GM19043 (cell line): Measurements from ENCODE around the gene BAIAP2L2.
"Not testable (repeated sequence)": the region's sequence is repeated elsewhere in the genome, so short reads cannot be mapped to it uniquely, and the experiment has no call there.

Source experiments
- ATAC-seq: cut with Tn5 transposase; IDR thresholded peaks from one replicate; pipeline ENCODE4 v1.9.1; 2021; ENCODE audit warnings: low read depth; ENCODE audit not compliant: unreplicated experiment

BAIAP2L2 gene

GRCh38 chr22:38041760-38042487 lies 68.6 kb downstream of the BAIAP2L2 start:
- no peak for ATAC-seq

DNA sequence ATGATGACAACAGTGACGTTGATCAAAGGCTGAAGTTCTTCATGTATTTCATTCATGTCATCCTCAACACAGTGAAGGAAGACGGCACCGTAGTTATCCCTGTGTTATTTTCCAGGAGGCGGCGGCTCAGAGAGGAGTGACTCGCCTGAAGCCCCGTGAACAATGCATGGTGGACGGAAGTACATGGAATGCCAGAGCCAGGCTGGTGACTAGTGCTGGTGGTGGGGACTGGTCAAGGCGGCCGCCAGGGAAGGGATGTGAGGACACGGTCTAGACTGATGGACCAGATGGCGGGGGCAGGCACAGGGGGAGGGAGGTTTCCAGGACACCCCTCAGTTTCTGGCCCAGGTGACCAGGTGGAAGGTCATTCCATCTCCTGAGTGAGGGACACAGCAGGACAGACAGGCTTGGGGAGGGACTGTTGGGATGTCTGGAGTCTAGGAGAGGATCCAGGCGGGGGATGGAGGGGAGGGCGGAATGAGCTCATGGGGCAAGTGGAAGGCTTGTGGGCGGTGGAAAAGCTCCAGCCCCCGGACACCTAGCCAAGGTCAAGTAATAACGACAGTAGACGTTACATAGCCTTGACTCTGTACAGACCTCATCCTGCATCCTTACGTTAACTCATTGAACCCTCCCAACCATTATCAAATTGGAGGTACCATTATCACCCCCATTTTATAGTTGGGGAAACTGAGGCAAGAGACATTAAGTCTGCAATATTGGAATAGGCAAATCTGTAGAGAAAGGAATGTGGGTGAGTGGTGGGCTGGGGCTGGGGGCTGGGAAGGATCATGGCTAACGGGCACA lies 69.3 kb downstream of the BAIAP2L2 start:
- ATAC-seq, result no peak

DNA sequence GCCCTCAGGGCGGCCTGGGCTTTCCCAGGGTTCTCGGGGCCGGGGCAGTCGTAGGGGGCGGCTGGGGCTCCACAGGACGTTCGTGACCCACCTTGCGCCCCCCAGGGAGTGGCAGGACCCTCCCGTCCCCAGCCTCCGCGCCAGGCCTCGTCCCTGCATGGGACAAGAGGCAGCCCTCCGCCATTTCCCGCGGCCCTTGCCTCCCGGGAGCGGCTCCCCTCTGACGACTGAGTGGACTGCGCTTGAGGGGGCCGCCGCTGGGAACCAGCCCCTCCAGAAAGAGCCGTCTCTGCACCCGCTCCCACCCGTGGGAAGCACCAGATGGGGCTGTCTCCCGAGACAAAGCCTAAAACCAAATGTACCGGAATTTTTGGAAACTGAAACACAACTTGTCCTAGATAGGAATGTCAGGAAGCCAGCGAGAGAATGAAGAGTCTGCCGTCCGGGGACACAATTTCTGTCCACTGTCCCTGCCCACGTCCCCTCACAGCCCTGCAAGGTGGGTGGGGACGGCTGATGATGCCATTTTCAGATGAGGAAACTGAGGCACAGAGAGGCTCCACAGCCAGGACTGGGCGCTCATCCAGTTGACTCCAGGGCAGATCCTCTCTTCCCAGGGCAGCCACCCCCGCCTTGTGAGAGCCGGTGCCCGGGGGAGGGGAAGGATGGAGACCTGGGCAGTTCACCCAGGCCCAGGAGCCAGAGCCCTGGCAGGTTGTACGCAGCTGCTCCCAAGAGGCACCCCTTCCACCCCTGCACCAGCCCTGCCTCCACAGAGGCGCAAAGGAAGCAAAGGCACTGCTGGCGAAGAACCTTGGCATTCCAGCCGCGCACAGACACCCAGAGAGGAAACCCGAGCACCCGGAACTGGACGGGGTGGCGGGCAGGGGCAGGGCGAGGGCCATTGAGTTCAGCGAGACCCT lies 71.3 kb downstream of the BAIAP2L2 start:
- ATAC-seq, result no peak

DNA sequence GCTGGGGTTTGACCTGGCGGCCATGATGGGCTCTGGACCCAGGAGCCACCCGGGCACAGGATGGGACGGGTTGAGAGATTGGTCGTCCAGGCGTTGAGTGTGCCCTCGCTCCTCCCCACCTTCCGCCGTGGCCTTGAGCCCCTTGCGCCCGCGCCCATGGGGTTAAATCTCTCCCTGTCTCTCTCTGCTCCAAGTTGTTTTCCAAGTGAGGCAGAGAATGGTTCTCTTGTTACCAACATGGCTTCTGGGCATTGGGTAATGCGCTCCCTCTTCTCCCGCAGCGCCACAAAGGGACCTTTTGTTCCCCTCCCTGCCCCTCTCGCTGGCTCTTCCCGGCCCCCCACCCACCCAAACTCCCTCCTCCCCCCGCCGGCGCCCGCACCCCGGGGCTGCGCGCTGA lies 72.1 kb downstream of the BAIAP2L2 start:
- no peak for ATAC-seq

GRCh38 chr22:38037367-38038150 lies 72.9 kb downstream of the BAIAP2L2 start:
- ATAC-seq, result not testable (repeated sequence)

- ATAC-seq, result no peak
These were observed 74.0 kb downstream of the BAIAP2L2 start for GRCh38 chr22:38036392-38037062.

DNA sequence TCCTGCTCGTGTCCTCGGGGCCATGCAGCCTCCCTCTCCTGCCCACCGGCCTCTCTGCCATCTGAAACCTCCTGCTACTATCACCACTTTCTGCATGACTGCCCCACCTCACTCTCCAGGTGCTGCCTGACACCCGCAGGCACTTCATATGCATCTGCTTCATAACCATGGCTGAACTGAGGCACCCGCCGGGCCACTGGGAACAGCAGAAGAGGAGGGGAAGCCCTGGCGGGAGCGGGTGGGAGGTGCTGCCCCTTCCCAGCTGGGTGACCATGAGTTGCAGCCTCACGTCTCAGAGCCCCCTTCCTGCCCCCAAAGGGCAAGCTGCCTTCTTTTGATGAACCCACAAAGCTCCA lies 75.0 kb downstream of the BAIAP2L2 start:
- ATAC-seq, result no peak
